ENCODE results near the gene GALNT2.

- no peak for TF ChIP-seq HDAC2 (IDR thresholded peaks at IDR 0.05)
- TF ChIP-seq E2F8 (IDR thresholded peaks at IDR 0.05; ENCODE audit: low read depth, partially characterized antibody), result no peak
- no peak for TF ChIP-seq FOSL1 (tag; conservative IDR thresholded peaks at IDR 0.05)
- TF ChIP-seq U2AF1 (optimal IDR thresholded peaks at IDR 0.05; ENCODE audit: low read depth, low read length), result no peak
- TF ChIP-seq VEZF1 (CRISPR knock-in tag; IDR thresholded peaks at IDR 0.05), result no peak
- TF ChIP-seq CTCF (IDR thresholded peaks at IDR 0.05 in 2 of 3, conservative IDR thresholded peaks at IDR 0.05 in 1 of 3; ENCODE audit: insufficient read depth in 2 of 3, low read depth in 1 of 3, low read length in 3 of 3), result no peak
- TF ChIP-seq CEBPG (CRISPR knock-in tag; IDR thresholded peaks at IDR 0.05), result no peak
- TF ChIP-seq CEBPG (tag; conservative IDR thresholded peaks at IDR 0.05 in 1 of 2, IDR thresholded peaks at IDR 0.05 in 1 of 2), result no peak
Measured at GRCh38 chr1:230044729-230045128, 22.3 kb upstream of the GALNT2 start.

Data from K562 (cell line).